Right lobe of liver (tissue), 4 donors: ENCODE measurements around the gene FAM118B.

ENCODE experiments used
- POLR2A ChIP-seq: fragments of 450-650 bp; IDR thresholded peaks from one replicate; pipeline ENCODE4 v1.6.1; 2017; ENCODE audit warnings: antibody characterized with exemption, mild to moderate bottlenecking
- TF ChIP-seq, protein P1 (sequence below), 4 donors: fragments of 200-600 bp in 3 of 4; fragments of 450-650 bp in 1 of 4; IDR thresholded peaks; one replicate each; pipeline versions ENCODE4 v1.5.1 to v1.8.0; 2016 to 2022; ENCODE audit warnings: antibody characterized with exemption in 4 of 4, mild to moderate bottlenecking in 2 of 4
- donor health status: DM: no; HTN: no; CAD: no.
- donor health status: DM: no; HTN: no; CAD: no.
- donor health status: DM: no; HTN: yes; CAD: no.

DNA sequence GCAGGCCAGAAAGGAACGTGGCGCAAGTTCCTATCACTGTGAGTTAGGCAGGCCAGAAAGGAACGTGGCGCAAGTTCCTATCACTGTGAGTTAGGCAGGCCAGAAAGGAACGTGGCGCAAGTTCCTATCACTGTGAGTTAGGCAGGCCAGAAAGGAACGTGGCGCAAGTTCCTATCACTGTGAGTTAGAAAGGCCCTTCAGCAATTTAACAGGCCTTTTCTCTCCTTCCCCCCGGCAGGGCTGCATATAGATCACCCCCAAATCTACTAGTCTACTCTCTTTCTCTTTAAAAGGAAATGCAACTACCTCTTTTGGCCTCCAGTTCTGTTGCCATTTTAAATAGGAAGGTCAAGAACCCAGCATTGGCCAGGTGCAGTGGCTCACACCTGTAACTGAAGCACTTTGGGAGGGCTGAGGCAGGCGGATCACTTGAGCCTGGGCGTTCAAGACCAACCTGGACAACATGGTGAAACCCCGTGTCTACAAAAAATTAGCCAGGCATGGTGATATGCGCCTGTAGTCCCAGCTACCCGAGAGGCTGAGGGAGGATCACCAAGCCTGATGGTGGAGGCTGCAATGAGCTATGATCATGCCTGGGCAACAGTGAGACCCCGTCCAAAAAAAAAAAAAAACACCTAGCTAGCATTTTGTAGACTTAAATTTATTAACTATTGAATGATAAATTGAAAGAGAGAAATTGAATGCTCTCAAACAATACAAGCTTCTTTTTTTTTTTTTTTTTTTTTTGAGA lies 14.9 kb downstream of the FAM118B start:
- TF ChIP-seq, protein P1, sequence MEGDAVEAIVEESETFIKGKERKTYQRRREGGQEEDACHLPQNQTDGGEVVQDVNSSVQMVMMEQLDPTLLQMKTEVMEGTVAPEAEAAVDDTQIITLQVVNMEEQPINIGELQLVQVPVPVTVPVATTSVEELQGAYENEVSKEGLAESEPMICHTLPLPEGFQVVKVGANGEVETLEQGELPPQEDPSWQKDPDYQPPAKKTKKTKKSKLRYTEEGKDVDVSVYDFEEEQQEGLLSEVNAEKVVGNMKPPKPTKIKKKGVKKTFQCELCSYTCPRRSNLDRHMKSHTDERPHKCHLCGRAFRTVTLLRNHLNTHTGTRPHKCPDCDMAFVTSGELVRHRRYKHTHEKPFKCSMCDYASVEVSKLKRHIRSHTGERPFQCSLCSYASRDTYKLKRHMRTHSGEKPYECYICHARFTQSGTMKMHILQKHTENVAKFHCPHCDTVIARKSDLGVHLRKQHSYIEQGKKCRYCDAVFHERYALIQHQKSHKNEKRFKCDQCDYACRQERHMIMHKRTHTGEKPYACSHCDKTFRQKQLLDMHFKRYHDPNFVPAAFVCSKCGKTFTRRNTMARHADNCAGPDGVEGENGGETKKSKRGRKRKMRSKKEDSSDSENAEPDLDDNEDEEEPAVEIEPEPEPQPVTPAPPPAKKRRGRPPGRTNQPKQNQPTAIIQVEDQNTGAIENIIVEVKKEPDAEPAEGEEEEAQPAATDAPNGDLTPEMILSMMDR (IDR thresholded peaks at IDR 0.05), result no peak
- no peak for TF ChIP-seq POLR2A
